Thyroid gland (tissue), 4 donors: ENCODE measurements around the gene ARNT2.

Experiments
- POLR2A ChIP-seq, 2 donors: fragments of 450-650 bp; IDR thresholded peaks; one replicate each; pipeline ENCODE4 v1.6.1; 2017; ENCODE audit warnings: antibody characterized with exemption in 2 of 2, mild to moderate bottlenecking in 2 of 2, moderate library complexity in 1 of 2
- TF ChIP-seq, protein P1 (sequence below), 6 experiments: fragments of 200-600 bp in 3 of 6; fragments of 450-650 bp in 3 of 6; sonication (generic) in 3 of 6; IDR thresholded peaks; one replicate each; pipeline ENCODE4 v1.5.1; 2016 to 2019; ENCODE audit warnings: antibody characterized with exemption in 6 of 6, mild to moderate bottlenecking in 2 of 6, inconsistent platforms in 1 of 6, moderate library complexity in 1 of 6

DNA sequence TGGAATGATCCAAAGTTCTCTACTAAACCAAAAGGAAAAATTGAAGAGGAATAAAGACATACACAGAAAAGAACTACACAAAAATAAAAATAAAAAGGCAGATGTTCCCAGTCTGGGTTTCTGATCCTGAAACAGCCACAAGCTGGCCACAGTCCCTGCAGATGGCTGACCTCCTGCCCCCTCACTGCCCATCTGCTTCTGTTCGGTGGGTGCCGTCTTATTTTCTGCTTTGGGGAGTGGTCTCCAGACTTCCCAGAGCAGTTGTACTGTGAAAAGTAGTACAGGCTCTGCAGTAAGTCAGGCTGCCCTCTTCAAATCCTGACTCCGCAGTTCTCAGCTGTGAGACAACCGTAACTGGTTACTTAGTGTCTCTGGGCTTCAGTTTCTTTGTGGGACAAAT is 94.5 kb downstream of the ARNT2 start:
- no peak for TF ChIP-seq POLR2A (IDR thresholded peaks at IDR 0.05)
- TF ChIP-seq, protein P1, sequence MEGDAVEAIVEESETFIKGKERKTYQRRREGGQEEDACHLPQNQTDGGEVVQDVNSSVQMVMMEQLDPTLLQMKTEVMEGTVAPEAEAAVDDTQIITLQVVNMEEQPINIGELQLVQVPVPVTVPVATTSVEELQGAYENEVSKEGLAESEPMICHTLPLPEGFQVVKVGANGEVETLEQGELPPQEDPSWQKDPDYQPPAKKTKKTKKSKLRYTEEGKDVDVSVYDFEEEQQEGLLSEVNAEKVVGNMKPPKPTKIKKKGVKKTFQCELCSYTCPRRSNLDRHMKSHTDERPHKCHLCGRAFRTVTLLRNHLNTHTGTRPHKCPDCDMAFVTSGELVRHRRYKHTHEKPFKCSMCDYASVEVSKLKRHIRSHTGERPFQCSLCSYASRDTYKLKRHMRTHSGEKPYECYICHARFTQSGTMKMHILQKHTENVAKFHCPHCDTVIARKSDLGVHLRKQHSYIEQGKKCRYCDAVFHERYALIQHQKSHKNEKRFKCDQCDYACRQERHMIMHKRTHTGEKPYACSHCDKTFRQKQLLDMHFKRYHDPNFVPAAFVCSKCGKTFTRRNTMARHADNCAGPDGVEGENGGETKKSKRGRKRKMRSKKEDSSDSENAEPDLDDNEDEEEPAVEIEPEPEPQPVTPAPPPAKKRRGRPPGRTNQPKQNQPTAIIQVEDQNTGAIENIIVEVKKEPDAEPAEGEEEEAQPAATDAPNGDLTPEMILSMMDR (IDR thresholded peaks at IDR 0.05): no peak
